C1 segment of cervical spinal cord (tissue), 14 donors: ENCODE data around the gene ATP2B1.
A peak's percentile ranks its signal among the peaks of the same experiment; 100 is the strongest.

Experiments used
- DNase-seq, 14 donors: peaks; one replicate each; lab custom pipeline; 2025; lab: John Stamatoyannopoulos, UW

The ATP2B1 gene

DNA sequence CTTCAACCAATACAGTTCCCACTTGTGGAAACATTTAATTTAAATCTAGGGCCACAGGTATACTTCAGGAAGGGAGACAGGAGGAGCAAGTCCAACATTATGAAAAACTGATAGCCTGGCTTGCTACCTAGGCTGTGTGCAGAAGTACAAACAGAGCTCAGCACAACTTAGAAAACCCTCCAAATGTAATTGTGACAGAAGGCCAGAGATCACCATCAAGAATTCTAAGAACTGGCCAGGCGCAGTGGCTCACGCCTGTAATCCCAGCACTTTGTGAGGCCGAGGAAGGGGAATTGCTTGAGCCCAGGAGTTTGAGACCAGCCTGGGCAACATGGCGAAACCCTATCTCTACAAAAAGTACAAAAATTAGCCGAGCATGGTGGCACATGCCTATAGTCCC, 14.1 kb downstream of the ATP2B1 start:
- DNase-seq, result no peak

GRCh38 chr12:89693639-89694202, 14.9 kb downstream of the ATP2B1 start:
- no peak for DNase-seq

- no peak for DNase-seq
Observed at GRCh38 chr12:89692439-89692838, 16.2 kb downstream of the ATP2B1 start.

DNA sequence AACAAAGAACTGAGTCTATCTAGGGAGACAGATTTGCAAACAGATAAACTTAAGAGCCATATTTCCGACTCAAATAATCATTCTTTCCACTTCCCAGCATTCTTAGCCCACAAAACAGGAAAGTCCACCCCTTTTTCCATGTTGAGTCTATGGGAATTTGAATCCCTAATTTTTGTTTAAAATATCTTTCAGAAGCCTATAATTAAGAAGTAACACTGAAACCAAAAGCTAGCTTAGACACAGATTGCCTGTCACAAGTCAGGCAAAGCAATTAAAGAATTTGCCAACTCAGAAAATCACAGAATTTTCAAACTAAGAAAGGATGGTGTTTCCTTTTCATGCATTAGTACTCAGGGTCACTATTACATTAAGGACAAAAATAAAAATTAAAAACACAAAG, 17.0 kb downstream of the ATP2B1 start:
- DNase-seq, result no peak

DNA sequence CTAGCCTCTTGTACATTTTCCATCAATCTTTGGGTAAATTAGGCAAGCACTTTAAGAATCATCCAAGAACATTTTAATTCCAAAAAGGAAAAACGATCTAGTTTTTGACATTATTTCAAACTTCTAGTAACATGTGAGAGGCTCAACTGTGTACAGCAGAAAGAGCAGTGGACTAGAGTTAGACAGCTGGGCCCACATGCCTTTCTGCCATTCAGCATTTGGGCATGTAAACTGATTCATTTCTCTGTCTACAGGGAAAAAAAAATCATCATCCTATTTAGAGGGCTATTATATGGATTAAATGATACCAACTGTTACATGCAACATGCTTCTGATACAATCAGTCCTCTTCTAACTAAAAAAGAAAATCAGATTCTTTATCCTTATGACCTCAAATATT, 17.7 kb downstream of the ATP2B1 start:
- peak in 1 of 14 donors; percentile 5 for DNase-seq

GRCh38 chr12:89689306-89689705, 19.3 kb downstream of the ATP2B1 start:
- DNase-seq, result peak in 1 of 14 donors; percentile 7

GRCh38 chr12:89686311-89686710, 22.3 kb downstream of the ATP2B1 start:
- DNase-seq, result no peak

- DNase-seq, result no peak
Observed at GRCh38 chr12:89685363-89685972, 23.2 kb downstream of the ATP2B1 start.

GRCh38 chr12:89684136-89684535, 24.5 kb downstream of the ATP2B1 start:
- DNase-seq, result no peak

DNA sequence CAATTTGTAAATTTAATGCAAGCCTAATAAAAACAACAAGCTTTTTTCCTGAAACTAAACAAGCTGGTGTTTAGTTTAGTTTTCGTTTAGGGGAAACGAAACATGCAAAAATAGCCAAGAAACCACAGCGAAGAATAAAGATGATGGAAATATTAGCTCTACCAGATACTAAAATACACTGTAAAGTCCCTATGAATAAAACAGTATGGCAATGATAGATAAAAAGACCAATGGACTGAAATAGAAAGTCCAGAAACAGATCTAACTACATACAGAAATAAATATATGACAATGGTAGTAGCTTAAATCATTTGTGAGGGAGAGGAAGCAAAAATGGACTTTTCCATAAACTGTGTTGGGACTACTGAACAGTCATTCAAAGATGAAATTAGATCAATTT, 26.4 kb downstream of the ATP2B1 start:
- DNase-seq, result no peak

GRCh38 chr12:89680409-89680808, 28.2 kb downstream of the ATP2B1 start:
- no peak for DNase-seq

DNA sequence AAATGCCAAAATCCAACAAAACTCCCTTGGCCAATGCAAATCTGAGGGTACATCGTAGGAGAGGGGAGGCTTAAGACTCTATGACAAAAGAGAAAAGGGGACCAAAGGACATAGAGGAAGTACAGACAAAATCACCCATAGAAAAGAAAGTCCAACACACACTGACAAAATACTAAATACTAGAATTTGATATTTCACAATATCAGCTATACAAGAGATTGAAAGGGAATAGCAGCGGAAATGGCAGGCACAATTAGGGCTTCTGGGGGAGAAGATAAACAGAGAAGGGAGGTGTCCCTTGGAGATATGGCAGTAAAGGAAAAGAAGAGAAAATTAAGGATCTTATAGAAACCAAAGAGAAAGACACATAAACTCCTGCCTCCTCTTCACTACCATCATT, 29.0 kb downstream of the ATP2B1 start:
- DNase-seq, result no peak

GRCh38 chr12:89678225-89678624, 30.4 kb downstream of the ATP2B1 start:
- DNase-seq, result no peak

GRCh38 chr12:89676930-89677329, 31.7 kb downstream of the ATP2B1 start:
- no peak for DNase-seq

DNA sequence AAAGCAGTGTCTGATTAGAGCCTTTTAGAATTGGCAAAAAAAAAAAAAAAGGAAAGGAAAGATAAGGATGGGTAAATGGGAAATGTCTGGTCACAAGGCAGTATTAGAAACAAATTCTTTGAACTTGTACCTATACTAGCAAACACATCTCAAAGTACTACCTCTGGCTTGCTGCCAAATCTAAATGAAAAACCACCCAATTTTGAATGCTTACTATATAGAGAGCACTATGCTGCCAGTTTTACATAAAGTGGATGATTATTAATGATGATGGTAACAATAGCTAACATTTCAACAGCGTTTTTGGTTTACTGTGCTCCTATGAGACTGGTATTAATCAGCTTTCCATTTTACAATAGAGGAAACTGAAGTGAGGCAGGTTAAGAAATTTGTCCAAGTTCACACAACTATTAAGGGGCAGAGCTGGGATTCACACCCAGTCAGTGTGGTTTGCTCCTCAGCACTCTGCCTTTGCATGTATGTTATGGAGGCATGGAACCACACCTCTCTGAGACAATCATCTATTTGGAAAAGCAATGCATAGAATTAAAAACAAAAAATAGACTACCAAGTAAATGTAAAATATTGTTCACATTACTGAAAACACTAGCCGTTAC, 34.2 kb downstream of the ATP2B1 start:
- DNase-seq, result no peak

- no peak for DNase-seq
Observed at GRCh38 chr12:89673603-89674002, 35.0 kb downstream of the ATP2B1 start.

DNA sequence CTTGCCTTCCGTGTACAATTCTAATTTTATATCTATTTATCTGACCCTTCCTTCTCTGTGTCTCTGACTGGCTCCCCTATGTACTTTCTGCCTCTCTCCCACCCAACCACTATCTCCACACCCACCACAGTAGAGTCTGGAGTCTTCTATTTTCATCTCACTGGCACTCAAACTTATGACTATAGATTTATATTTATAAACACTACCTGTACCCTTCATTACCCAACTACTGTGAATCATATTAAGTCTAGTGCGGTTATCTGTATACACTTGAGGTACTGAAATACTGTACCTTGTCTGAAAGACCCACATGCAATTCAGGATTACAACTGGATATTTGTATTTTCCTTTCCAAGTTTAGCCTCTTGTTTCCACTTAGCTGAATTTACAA, 36.1 kb downstream of the ATP2B1 start:
- DNase-seq, result no peak

- no peak for DNase-seq
Observed at GRCh38 chr12:89671469-89671868, 37.2 kb downstream of the ATP2B1 start.

DNA sequence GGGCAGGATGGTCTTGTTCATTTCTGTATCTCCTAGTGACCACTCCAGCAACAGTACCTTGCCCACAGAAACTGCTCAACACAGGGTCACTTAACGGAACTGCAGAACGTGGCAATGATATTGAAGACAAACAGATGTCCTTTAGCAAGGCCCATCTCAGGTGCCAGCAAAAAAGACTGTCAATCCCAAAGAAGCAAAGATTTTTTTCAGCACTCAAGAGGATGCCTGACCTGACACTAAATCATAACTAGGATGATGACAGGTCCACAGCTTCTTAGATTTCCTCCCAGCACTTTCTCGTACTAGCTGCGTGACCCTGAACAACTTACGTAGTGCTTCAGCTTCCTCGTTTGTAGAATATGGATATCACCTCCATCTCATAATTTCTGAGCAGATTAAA, 39.4 kb downstream of the ATP2B1 start:
- DNase-seq, result no peak

GRCh38 chr12:89665556-89665955, 43.1 kb downstream of the ATP2B1 start:
- DNase-seq, result no peak

DNA sequence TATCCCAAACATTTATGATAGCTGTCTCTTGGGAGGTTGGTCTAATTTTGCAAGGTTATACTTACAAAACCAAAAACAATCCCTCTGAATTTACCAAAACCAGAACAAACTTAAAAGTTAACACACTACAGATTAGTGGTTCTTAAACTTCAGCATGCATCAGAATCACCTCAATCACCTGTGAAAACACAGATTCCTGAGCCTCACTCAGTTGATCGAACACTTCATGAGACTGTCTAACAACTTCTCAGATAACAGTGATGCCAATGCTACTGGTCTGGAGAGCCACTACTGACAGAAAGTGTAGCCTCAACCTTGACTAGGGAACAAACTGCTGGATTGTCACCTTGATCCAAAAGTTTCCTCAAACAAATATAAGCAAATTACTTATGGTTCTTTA, 44.2 kb downstream of the ATP2B1 start:
- DNase-seq, result no peak

DNA sequence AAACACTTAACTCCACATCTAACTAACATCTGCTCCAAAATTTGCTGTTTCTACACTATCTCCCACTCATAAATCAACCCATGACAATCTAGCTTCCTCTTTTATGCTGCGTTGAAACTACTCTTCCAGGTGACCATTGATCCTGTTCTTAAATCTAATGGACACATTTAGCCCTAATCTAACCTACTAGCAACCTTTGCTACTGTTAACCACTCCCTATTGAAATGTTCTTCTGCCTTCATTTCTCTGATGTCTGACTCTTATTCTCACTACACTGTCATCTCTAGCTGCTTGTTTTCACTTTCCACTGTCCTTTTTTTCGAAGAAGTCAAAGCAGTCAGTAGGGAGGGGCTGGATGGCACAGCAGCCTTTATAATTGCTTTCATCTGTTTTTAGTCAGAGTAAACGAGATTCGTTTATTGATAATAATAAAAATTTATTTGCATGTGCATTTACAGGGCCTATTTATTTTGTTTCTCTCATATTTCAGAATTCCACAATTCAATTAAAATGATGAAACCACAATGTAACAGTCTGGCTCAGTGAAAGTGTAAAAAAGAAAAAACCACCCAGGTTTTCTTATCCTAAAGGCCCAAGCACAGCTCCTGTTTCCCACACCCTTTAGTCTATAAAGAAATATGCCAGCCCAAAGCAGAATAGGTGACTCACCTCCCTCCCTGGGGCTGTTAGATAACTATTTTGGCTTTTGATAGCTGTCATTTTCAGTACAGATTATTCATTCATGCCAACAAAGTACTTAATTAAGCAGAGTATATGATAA, 44.9 kb downstream of the ATP2B1 start:
- DNase-seq, result no peak

DNA sequence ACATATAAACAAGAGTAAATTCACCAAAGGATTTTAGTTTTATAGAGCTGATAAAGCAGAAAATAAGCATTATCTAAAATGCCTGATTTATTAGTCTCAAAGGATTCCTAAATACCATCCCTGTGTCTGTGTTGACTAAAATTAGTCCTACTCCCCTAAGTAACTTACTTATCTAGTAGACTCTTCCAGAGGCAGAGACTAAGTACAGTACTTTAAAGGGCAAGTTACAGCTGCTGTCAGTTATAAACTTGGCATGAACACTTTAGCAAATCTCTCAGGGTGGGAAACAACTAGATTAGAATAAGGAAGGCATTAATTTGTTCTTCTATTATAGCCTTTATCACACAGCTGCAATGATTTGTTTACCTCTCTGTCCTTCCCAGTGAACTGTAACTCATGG, 46.0 kb downstream of the ATP2B1 start:
- DNase-seq, result no peak
